Immature natural killer cell (primary cell): ENCODE data around the gene CFL1. TPM values are rescaled to one million over a fixed set of nuclear protein-coding genes. Genes with fewer than 3 reads are reported as not detected.

Experiments used
- DNase-seq, 3 donors: peaks; one replicate each; pipeline ENCODE4 v3.0.0; 2022; ENCODE audit warnings: mixed read lengths in 1 of 3
- H3K27ac Mint-ChIP-seq, 6 donors: one replicate each; pipeline ENCODE4 v1.8.0; 2020; ENCODE audit warnings: mixed read lengths in 6 of 6, mild to moderate bottlenecking in 5 of 6, inconsistent platforms in 4 of 6, moderate library complexity in 3 of 6
- H3K27me3 Mint-ChIP-seq, 3 donors: one replicate each; pipeline ENCODE4 v1.8.0; 2020 to 2021; ENCODE audit warnings: low read depth in 3 of 3, mild to moderate bottlenecking in 3 of 3, mixed read lengths in 3 of 3, moderate library complexity in 3 of 3, inconsistent platforms in 1 of 3
- H3K36me3 Mint-ChIP-seq, 3 donors: one replicate each; pipeline ENCODE4 v1.8.0; 2020; ENCODE audit warnings: mixed read lengths in 3 of 3, inconsistent platforms in 2 of 3, mild to moderate bottlenecking in 2 of 3
- H3K4me1 Mint-ChIP-seq, 2 donors: one replicate each; pipeline ENCODE4 v1.8.0; 2020; ENCODE audit warnings: inconsistent platforms in 2 of 2, mild to moderate bottlenecking in 2 of 2, mixed read lengths in 2 of 2, moderate library complexity in 1 of 2
- H3K4me3 Mint-ChIP-seq, 5 donors: one replicate each; pipeline ENCODE4 v1.8.0; 2020; ENCODE audit warnings: mild to moderate bottlenecking in 5 of 5, mixed read lengths in 5 of 5, inconsistent platforms in 3 of 5, moderate library complexity in 3 of 5
- H3K9me3 Mint-ChIP-seq, 6 donors: one replicate each; pipeline ENCODE4 v1.8.0; 2020; ENCODE audit warnings: mild to moderate bottlenecking in 6 of 6, mixed read lengths in 6 of 6, inconsistent platforms in 4 of 6, moderate library complexity in 3 of 6
- polyA plus RNA-seq, 3 donors: library from polyadenylated mRNA; unstranded; fragments of 300-500 nt; fragmentation: Illumina TruSeq; gene quantifications; one replicate each; pipeline ENCODE4 v1.2.3, GENCODE V29; 2021

CFL1 gene
- polyA plus RNA-seq, 3 donors from 2014 or later, result 2,883 to 4,279 (median 3,963) TPM

DNA sequence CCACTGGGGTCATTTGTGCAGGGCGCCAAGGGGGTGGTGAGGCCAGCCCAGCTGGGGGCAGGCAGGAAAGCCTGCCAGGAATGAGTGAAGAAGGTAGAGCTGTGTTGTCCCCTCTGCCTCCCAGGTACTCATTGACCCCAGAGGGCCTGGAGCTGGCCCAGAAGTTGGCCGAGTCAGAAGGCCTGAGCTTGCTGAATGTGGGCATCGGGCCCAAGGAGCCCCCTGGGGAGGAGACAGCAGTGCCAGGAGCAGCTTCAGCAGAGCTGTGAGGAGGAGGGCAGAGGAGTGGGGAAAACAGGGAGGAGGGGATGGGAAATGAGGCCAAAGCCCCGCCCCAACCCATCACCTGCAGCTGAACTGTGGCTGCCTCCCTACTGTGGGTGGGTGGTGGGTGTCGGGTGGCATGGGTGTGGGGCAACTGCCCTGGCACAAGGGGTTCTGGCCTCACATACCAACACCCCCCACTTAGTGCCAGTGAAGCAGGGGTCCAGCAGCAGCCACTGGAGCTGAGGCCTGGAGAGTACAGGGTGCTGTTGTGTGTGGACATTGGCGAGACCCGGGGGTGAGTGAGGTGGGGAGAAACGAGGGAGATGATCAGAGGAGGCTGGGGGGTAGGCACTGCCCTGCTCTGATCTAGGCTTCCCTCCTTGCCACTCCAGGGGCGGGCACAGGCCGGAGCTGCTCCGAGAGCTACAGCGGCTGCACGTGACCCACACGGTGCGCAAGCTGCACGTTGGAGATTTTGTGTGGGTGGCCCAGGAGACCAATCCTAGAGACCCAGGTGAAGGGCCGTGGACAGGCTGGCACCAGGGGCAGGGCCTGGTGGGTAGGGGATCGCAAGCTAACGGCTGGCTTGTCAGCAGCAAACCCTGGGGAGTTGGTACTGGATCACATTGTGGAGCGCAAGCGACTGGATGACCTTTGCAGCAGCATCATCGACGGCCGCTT is 5.2 kb upstream of the CFL1 start:
- no peak for DNase-seq
- Mint-ChIP-seq H3K4me3 (peak overlapping the region in 2 of 5 donors; percentile 2 to 32), H3K27me3 (peaks cover 3 to 8% (median 6%) of the 10 kb centered on the region in 3 donors), H3K4me1 (peaks cover 34 to 37% of the 10 kb centered on the region in 2 donors), H3K9me3 (no peaks in the 10 kb centered on the region), H3K27ac (peak overlapping the region in 3 of 6 donors; percentile 22 to 62 (median 45)), H3K36me3 (peaks cover 4 to 12% (median 4%) of the 10 kb centered on the region in 3 donors)

DNA sequence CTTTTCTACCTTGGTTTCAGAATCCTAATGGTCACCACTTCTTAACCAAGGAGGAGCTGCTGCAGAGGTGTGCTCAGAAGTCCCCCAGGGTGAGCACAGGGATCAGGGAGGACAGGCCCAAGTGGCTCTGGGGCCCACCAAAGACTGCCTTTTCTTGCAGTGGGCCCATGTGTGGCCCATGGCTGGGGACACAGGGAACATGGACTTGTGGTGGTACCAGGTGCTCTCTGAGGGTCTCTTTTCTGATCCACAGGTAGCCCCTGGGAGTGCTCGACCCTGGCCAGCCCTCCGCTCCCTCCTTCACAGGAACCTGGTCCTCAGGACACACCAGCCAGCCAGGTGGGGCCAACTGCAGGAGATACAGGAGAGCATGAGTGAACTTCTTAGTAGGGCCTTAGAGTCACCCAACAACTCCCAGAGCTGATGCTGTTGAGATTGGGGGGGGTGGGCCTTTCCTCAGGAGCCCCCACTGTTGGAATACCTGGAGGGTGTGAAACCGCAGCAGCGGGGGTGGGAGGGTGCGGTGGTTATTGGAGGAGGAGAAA is 4.3 kb upstream of the CFL1 start:
- Mint-ChIP-seq H3K4me3 (peak overlapping the region in 2 of 5 donors; percentile 32 to 91), H3K36me3 (peaks cover 4 to 11% (median 4%) of the 10 kb centered on the region in 3 donors), H3K27ac (peak overlapping the region in 2 of 6 donors; percentile 62 to 65), H3K4me1 (peaks cover 34 to 38% of the 10 kb centered on the region in 2 donors), H3K27me3 (peaks cover 6 to 15% (median 10%) of the 10 kb centered on the region in 3 donors), H3K9me3 (no peaks in the 10 kb centered on the region)
- no peak for DNase-seq

DNA sequence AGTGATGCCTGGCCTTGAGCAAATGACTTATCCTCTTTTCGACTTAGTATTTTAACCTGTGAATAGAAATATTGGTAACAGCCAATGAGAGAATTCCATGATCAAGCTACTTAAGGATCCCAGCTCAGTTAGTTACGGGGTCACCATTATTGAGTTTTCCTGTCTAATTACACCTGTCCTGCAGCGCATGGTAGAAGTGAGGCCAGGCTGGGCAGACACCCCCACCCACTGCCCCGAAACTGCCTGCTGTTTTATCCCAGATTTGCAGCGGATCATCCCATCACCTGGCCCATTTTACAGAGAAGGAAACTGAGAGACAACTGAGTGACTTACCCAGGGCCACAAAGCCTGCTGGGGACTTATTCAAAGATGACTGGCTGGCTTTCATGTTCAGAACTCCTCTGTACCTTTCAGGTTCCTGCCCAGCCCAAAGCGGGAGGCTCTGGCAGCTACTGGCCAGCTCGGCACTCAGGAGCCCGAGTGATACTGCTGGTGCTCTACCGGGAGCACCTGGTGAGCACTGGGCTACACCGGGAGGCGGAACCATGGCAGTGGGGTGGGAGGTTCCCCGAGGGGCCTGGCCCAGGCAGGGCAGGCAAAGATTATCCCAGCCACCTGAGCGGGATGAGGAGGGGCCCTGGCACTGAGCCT is 3.7 kb upstream of the CFL1 start:
- DNase-seq, result no peak
- Mint-ChIP-seq H3K4me3 (peak overlapping the region; percentile 91 to 98 (median 94)), H3K36me3 (peaks cover 6 to 11% (median 6%) of the 10 kb centered on the region in 3 donors), H3K4me1 (peaks cover 36 to 42% of the 10 kb centered on the region in 2 donors), H3K27me3 (peaks cover 9 to 21% (median 12%) of the 10 kb centered on the region in 3 donors), H3K27ac (peak overlapping the region in 5 of 6 donors; percentile 45 to 91 (median 81)), H3K9me3 (no peaks in the 10 kb centered on the region)

DNA sequence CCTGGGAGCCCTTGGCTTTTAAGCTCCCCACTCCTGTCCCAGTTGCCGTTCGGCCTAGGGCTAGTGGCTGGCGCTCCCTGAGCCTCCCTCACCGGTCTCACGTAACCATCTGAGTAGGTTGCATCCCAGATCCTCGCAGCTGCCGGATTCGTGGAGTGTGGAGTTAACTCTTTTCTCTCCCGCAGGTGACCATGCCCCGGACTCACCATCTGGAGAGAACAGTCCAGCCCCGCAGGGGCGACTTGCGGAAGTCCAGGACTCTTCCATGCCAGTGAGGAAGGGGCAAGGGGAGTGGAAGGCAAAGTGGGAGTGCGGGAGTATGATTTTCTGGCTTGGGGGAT is 3.2 kb upstream of the CFL1 start:
- Mint-ChIP-seq H3K27ac (peak overlapping the region in 5 of 6 donors; percentile 76 to 98 (median 82)), H3K27me3 (peaks cover 10 to 21% (median 18%) of the 10 kb centered on the region in 3 donors), H3K4me1 (peaks cover 41 to 47% of the 10 kb centered on the region in 2 donors), H3K36me3 (peaks cover 9 to 16% (median 9%) of the 10 kb centered on the region in 3 donors), H3K4me3 (peak overlapping the region; percentile 91 to 98 (median 94)), H3K9me3 (no peaks in the 10 kb centered on the region)
- no peak for DNase-seq

DNA sequence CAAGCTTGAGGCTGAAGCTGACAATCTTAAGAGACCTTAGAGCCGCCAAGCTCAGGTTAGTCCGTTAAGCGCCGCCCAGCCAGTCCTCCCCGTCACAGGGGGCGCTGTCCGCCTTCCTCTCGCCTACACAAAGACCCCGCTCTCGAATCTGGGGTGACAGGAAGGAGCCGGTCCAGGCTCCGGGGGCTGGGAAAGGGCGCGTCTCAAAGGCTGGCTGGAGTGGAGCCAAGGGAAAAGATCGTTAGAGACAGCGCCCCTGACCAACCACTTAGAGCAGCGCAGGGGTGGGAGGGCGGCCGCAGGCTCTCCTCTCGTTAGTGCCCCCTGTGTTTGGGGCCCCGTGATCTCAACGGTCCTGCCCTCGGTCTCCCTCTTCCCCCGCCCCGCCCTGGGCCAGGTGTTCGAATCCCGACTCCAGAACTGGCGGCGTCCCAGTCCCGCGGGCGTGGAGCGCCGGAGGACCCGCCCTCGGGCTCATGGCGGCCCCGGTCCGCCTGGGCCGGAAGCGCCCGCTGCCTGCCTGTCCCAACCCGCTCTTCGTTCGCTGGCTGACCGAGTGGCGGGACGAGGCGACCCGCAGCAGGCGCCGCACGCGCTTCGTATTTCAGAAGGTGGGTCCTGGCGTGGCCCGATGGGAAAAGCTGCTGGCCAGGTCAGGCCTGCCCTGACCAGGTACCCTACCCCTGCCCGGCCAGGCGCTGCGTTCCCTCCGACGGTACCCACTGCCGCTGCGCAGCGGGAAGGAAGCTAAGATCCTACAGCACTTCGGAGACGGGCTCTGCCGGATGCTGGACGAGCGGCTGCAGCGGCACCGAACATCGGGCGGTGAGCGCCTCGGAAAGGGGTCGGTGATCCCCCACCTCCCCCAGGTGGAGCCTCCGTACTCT is 2.5 kb upstream of the CFL1 start, which contains the start of gene MUS81:
TSS of gene MUS81 (plus strand) at position 156 of the 887 bp plus-strand sequence. CDS start at position 477, 321 bp downstream.
- Mint-ChIP-seq H3K4me1 (peaks cover 48 to 53% of the 10 kb centered on the region in 2 donors), H3K36me3 (peaks cover 13 to 22% (median 13%) of the 10 kb centered on the region in 3 donors)

DNA sequence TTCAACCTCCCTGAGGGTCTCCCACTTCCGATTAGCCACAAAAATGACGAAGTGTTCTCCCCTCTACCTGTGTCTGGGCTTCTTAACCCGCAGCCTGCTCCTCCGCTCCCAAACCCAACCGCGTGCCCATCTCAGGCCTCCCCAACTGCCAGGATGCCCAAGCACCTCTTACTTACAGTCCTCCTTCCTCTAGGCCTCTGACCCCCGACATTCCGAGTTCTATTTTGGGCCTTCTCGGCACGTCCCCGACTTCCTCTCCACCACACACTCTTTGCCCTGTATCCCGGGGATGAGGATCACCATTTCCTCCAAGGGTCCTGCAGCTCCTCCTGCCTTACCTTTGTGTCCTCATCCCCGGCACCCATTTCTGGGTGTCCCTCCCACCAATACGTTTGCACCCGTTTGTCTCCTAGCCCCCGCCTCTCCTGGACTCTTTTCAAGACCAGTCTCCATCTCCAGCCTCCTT is 1.9 kb upstream of the CFL1 start:
- Mint-ChIP-seq H3K4me3 (peak overlapping the region; percentile 91 to 98 (median 94)), H3K27me3 (peaks cover 10 to 21% (median 19%) of the 10 kb centered on the region in 3 donors), H3K27ac (peak overlapping the region; percentile 91 to 99 (median 98)), H3K4me1 (peaks cover 52 to 59% of the 10 kb centered on the region in 2 donors), H3K36me3 (peaks cover 13 to 21% (median 14%) of the 10 kb centered on the region in 3 donors), H3K9me3 (no peaks in the 10 kb centered on the region)
- no peak for DNase-seq

More for the DNA sequence above, 2.5 kb upstream of the CFL1 start, which contains the start of gene MUS81:
- no peaks in the 10 kb centered on the region for H3K9me3 Mint-ChIP-seq
- peak within 1 kb of the TSS; percentile 91 to 99 (median 98) for H3K27ac Mint-ChIP-seq
- peak; percentile 91 to 93 (median 92) for DNase-seq
- peaks cover 10 to 21% (median 19%) of the 10 kb centered on the region in 3 donors for H3K27me3 Mint-ChIP-seq
- peak within 1 kb of the TSS; percentile 91 to 98 (median 94) for H3K4me3 Mint-ChIP-seq

DNA sequence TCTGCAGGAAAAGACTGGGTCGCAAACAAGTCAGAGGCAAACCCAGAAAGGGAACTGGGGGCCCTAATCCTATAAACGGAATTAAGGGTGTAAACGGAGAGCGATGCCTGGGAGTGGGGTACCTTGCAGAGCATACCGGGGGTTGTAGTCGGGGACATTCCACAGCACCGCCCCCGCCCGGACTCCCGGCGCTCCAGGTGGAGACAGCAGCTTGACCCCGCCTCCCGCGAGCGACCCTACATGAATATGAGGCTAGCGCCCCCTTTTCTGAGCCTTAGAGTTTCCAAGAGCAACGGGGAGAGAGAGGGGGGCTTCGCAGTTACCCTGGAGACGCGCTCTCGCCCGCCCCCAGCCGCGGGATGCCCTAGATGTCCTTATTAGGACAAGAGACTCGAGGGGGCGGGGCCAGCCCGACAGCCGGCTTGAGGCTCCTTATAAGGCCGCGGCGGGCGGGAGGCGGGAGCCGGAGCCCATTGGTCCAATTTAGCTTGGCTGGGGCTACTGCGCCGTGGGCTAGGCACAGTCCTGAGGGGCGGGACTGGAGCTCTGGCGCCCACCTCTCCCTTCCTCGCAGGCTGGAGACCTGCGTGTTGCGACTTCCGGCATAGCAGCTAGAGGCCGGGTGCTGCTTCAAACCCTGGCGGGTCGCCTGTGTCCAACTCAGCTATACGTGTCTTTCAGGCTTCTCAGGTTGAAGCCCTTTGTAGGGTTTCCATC is 1.3 kb upstream of the CFL1 start:
- peaks cover 58 to 65% of the 10 kb centered on the region in 2 donors for H3K4me1 Mint-ChIP-seq
- H3K27ac Mint-ChIP-seq, result peak overlapping the region; percentile 91 to 99 (median 98)
- H3K9me3 Mint-ChIP-seq, result no peaks in the 10 kb centered on the region
- H3K4me3 Mint-ChIP-seq, result peak overlapping the region; percentile 91 to 98 (median 94)
- peaks cover 12 to 25% (median 19%) of the 10 kb centered on the region in 3 donors for H3K27me3 Mint-ChIP-seq
- peak; percentile 94 to 95 (median 95) for DNase-seq
- H3K36me3 Mint-ChIP-seq, result peaks cover 19 to 27% (median 20%) of the 10 kb centered on the region in 3 donors

DNA sequence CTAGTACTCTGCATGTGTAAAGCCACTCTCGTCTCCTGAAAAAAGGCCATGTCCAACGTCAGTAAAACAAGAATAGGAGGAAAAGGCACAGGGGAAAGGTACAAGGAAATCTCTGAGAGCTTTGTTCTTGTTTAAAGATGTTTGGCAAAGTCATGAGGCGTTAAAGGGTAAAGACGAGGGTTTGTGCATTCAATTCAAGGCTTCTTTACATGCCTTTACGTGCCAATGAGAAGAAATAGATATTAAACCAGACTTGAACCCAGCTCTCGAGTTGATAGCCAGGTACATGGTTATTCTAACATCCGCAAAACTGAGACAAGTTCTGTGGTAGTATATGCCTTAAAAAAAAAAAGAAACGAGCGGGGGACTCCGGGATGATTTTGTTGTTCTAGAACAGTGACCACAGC is 704 bp upstream of the CFL1 start:
- peak overlapping the region; percentile 91 to 98 (median 94) for H3K4me3 Mint-ChIP-seq
- H3K27me3 Mint-ChIP-seq, result peaks cover 12 to 25% (median 19%) of the 10 kb centered on the region in 3 donors
- no peak for DNase-seq
- H3K4me1 Mint-ChIP-seq, result peaks cover 62 to 70% of the 10 kb centered on the region in 2 donors
- peak overlapping the region; percentile 91 to 99 (median 98) for H3K27ac Mint-ChIP-seq
- peaks cover 20 to 32% (median 20%) of the 10 kb centered on the region in 3 donors for H3K36me3 Mint-ChIP-seq
- no peaks in the 10 kb centered on the region for H3K9me3 Mint-ChIP-seq

DNA sequence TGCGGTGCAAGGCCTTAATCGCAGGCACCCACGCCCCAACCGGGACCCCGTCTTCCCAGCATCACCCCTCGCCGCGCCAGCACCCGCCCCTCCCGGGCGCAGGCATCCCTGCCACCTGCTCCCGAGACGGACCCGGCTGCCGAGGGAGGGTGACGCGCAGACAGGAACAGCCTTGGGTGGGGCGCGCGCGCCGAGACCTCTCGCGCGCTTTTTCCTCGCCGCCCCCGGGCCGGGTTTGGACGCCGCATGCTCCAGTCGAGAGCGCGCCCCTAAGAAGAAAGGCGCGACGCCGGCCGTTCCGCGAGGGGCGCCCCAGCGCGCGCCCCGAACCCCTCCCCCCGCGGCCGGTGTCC is 504 bp downstream of the CFL1 start:
- H3K27ac Mint-ChIP-seq, result peak overlapping the region in 3 of 6 donors; percentile 86 to 92 (median 87)
- H3K4me1 Mint-ChIP-seq, result peaks cover 65 to 73% of the 10 kb centered on the region in 2 donors
- H3K27me3 Mint-ChIP-seq, result peaks cover 10 to 29% (median 22%) of the 10 kb centered on the region in 3 donors
- no peaks in the 10 kb centered on the region for H3K9me3 Mint-ChIP-seq
- peak; percentile 63 to 71 (median 69) for DNase-seq
- peak overlapping the region; percentile 89 to 96 (median 92) for H3K4me3 Mint-ChIP-seq
- peaks cover 16 to 33% (median 16%) of the 10 kb centered on the region in 3 donors for H3K36me3 Mint-ChIP-seq

DNA sequence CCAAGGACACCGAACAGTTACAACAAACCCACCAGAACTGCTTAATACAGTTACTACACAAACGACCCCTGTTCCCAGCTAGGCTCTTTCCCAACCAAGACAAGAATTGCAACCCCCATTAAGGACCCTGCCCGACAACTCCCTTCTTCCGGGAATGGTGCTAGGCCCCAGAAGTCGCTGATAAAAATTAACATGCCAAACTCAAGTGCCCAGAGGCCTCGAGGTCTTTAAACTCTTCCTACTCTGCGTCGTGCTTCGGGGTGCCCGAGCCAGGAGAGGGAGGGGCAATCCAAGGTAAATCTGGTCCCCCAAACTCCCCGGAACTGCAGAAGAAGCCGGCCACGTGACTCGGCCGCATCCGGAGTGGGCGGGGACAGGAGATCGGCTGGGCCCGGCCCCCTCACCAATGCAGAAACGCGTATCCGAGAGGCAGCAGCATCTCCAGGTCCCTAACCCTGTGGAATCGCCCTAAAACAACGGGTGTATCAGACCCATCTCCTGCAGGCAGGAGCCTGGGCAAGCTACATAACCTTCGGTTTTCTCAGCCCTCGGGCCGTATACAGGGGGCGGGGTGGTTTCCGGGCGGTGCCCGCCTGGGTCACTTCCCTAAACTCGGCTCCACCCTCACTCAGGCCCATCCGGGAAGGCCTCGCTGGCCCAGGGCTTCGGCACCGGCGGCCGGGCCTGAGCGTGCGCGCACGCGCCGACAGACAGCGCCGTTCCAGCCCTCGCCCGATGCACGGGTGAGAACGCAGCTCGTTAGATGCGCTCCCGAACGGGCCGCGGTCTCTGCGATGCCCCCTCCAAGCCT is 1.1 kb downstream of the CFL1 start:
- H3K27ac Mint-ChIP-seq, result peak overlapping the region; percentile 86 to 95 (median 92)
- peak; percentile 79 to 83 (median 81) for DNase-seq
- peaks cover 10 to 28% (median 22%) of the 10 kb centered on the region in 3 donors for H3K27me3 Mint-ChIP-seq
- peak overlapping the region; percentile 89 to 96 (median 92) for H3K4me3 Mint-ChIP-seq
- no peaks in the 10 kb centered on the region for H3K9me3 Mint-ChIP-seq
- peaks cover 67 to 75% of the 10 kb centered on the region in 2 donors for H3K4me1 Mint-ChIP-seq
- H3K36me3 Mint-ChIP-seq, result peaks cover 19 to 34% (median 20%) of the 10 kb centered on the region in 3 donors

DNA sequence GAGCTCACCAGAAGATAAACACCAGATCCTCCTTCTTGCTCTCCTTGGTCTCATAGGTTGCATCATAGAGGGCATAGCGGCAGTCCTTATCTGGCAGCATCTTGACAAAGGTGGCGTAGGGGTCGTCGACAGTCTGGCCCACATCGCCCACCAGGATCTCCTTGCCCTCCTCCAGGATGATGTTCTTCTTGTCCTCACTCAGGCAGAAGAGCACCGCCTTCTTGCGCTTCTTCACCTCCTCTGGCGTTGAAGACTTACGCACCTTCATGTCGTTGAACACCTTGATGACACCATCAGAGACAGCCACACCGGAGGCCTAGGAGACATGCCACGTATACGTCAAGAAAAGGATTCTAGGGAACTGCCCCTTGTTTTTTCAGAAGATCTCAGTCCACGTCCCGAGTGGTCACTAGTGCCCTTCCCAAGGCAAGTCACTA is 2.0 kb downstream of the CFL1 start:
- no peaks in the 10 kb centered on the region for H3K9me3 Mint-ChIP-seq
- H3K4me3 Mint-ChIP-seq, result peak overlapping the region; percentile 89 to 96 (median 92)
- peaks cover 58 to 69% of the 10 kb centered on the region in 2 donors for H3K4me1 Mint-ChIP-seq
- H3K27ac Mint-ChIP-seq, result peak overlapping the region; percentile 86 to 95 (median 92)
- H3K36me3 Mint-ChIP-seq, result peaks cover 24 to 41% (median 25%) of the 10 kb centered on the region in 3 donors
- peaks cover 10 to 28% (median 22%) of the 10 kb centered on the region in 3 donors for H3K27me3 Mint-ChIP-seq
- no peak for DNase-seq
